H1 (cell line): Measurements from ENCODE around the gene C12orf56. TPM values are rescaled to one million over a fixed set of nuclear protein-coding genes. Genes with fewer than 3 reads are reported as not detected.
A peak's percentile ranks its signal among the peaks of the same experiment; 100 is the strongest.

Experiments used
- CTCF ChIA-PET: fragments of 300-600 bp; sonication (Branson Sonifier 250); formaldehyde crosslinking; loops from one replicate; lab custom pipeline; 2021; ENCODE audit not compliant: partially characterized antibody; lab: Charles Lee
- POLR2A ChIA-PET: fragments of 300-600 bp; sonication (Branson Sonifier 250); formaldehyde crosslinking; loops from one replicate; lab custom pipeline; 2021; ENCODE audit warnings: inconsistent platforms; ENCODE audit not compliant: partially characterized antibody; lab: Charles Lee
- DNase-seq, 2 experiments: peaks; one replicate each; pipeline versions ENCODE4 v3.0.0 to v3.0.0-alpha.2; 2010 to 2022; ENCODE audit warnings: low spot score in 2 of 2, low read depth in 1 of 2, mixed read lengths in 1 of 2
- FAIRE-seq: peaks from 2 replicates; lab custom pipeline; 2011; peaks lifted over from hg19 to GRCh38; lab: Jason Lieb, UNC
- H2AFZ ChIP-seq: 2 replicates; pipeline ENCODE4 v1.8.1; 2012; ENCODE audit warnings: low read length, inconsistent platforms
- H2AK5ac ChIP-seq: 2 replicates; pipeline ENCODE4 v1.6.1; 2013; ENCODE audit warnings: low read depth, low read length
- H2BK120ac ChIP-seq: replicated peaks from 2 replicates; pipeline ENCODE3; 2013; ENCODE audit warnings: low read depth, low read length, inconsistent platforms
- H2BK12ac ChIP-seq: 2 replicates; pipeline ENCODE4 v1.6.1; 2013; ENCODE audit warnings: low read depth, low read length
- H2BK15ac ChIP-seq: 2 replicates; pipeline ENCODE4 v1.6.1; 2013; ENCODE audit warnings: low read length
- H2BK20ac ChIP-seq: 2 replicates; pipeline ENCODE4 v1.6.1; 2013; ENCODE audit warnings: low read length
- H2BK5ac ChIP-seq: 2 replicates; pipeline ENCODE4 v1.6.1; 2013; ENCODE audit warnings: low read depth, low read length
- H3K14ac ChIP-seq: 2 replicates; pipeline ENCODE4 v1.6.1; 2013; ENCODE audit warnings: inconsistent platforms; ENCODE audit not compliant: insufficient read length
- H3K18ac ChIP-seq: 2 replicates; pipeline ENCODE4 v1.6.1; 2013; ENCODE audit warnings: low read length; ENCODE audit errors: extremely low read depth
- H3K23ac ChIP-seq: 2 replicates; pipeline ENCODE4 v1.6.1; 2013; ENCODE audit warnings: inconsistent platforms; ENCODE audit not compliant: insufficient read length
- H3K23me2 ChIP-seq: 2 replicates; pipeline ENCODE4 v1.6.1; 2013; ENCODE audit warnings: low read depth, low read length
- H3K27ac ChIP-seq: 2 replicates; pipeline ENCODE4 v1.6.1; 2011; ENCODE audit warnings: low read depth, low read length, inconsistent platforms
- H3K27me3 ChIP-seq, 4 experiments: replicated peaks in 1 of 4; 1 replicate in 1 of 4; 2 replicates in 3 of 4; pipeline versions ENCODE4 v1.6.1 to v1.8.1; 2011 to 2013; ENCODE audit warnings: low read length in 3 of 4, mild to moderate bottlenecking in 3 of 4, inconsistent platforms in 2 of 4, mixed read lengths in 2 of 4, moderate library complexity in 1 of 4; ENCODE audit not compliant: control insufficient read depth in 3 of 4, insufficient read depth in 3 of 4; ENCODE audit errors: extremely low read depth in 1 of 4
- H3K36me3 ChIP-seq, 4 experiments: 2 replicates each; pipeline versions ENCODE4 v1.6.1 to v1.8.1; 2011 to 2013; ENCODE audit warnings: mild to moderate bottlenecking in 4 of 4, low read length in 3 of 4, moderate library complexity in 2 of 4, control low read depth in 1 of 4, inconsistent platforms in 1 of 4; ENCODE audit not compliant: insufficient read depth in 4 of 4, control insufficient read depth in 2 of 4
- H3K4ac ChIP-seq: replicated peaks from 2 replicates; pipeline ENCODE3; 2013; ENCODE audit warnings: low read length, low read depth, mixed read lengths, inconsistent platforms; ENCODE audit not compliant: insufficient read length
- H3K4me1 ChIP-seq, 4 experiments: replicated peaks in 1 of 4; 1 replicate in 1 of 4; 2 replicates in 3 of 4; pipeline versions ENCODE4 v1.6.1 to v1.8.1; 2011 to 2013; ENCODE audit warnings: low read length in 3 of 4, inconsistent platforms in 2 of 4, mixed read lengths in 1 of 4; ENCODE audit not compliant: insufficient read depth in 4 of 4, control insufficient read depth in 3 of 4
- H3K4me2 ChIP-seq, 2 experiments: 2 replicates each; pipeline versions ENCODE4 v1.6.1 to v1.8.1; 2011 to 2013; ENCODE audit warnings: low read depth in 2 of 2, low read length in 2 of 2, control low read depth in 1 of 2, inconsistent platforms in 1 of 2, mild to moderate bottlenecking in 1 of 2; ENCODE audit not compliant: insufficient read depth in 1 of 2
- H3K4me3 ChIP-seq, 4 experiments: fragments of 200-600, 300-600 bp in 1 of 4; sonication (generic), shearing (Covaris generic), sonication (Bioruptor Twin) in 1 of 4; 2 replicates each; pipeline versions ENCODE4 v1.5.1 to v1.8.1; 2011 to 2016; ENCODE audit warnings: low read length in 4 of 4, low read depth in 3 of 4, control low read depth in 2 of 4, inconsistent platforms in 2 of 4, mild to moderate bottlenecking in 2 of 4, mixed read lengths in 1 of 4, moderate library complexity in 1 of 4; ENCODE audit not compliant: insufficient read depth in 2 of 4; ENCODE audit errors: extremely low read depth in 1 of 4
- H3K56ac ChIP-seq: replicated peaks from 2 replicates; pipeline ENCODE3; 2013; ENCODE audit warnings: low read depth, mild to moderate bottlenecking, mixed read lengths, low read length, inconsistent platforms; ENCODE audit not compliant: insufficient read length
- H3K79me1 ChIP-seq: 2 replicates; pipeline ENCODE4 v1.6.1; 2013; ENCODE audit warnings: low read depth, low read length, control low read depth
- H3K79me2 ChIP-seq, 2 experiments: 2 replicates each; pipeline versions ENCODE4 v1.6.1 to v1.8.1; 2012 to 2013; ENCODE audit warnings: low read length in 2 of 2, mild to moderate bottlenecking in 2 of 2, inconsistent platforms in 1 of 2; ENCODE audit not compliant: insufficient read depth in 2 of 2, control insufficient read depth in 1 of 2
- H3K9ac ChIP-seq, 4 experiments: replicated peaks in 1 of 4; 1 replicate in 1 of 4; 2 replicates in 3 of 4; pipeline versions ENCODE4 v1.6.1 to v1.8.1; 2011 to 2013; ENCODE audit warnings: low read depth in 3 of 4, low read length in 3 of 4, control low read depth in 2 of 4, mild to moderate bottlenecking in 2 of 4, moderate library complexity in 2 of 4, inconsistent platforms in 1 of 4; ENCODE audit errors: extremely low read depth in 1 of 4
- H3K9me3 ChIP-seq, 2 experiments: 2 replicates each; pipeline versions ENCODE4 v1.6.1 to v1.8.1; 2012 to 2013; ENCODE audit warnings: mild to moderate bottlenecking in 2 of 2, moderate library complexity in 2 of 2, control low read depth in 1 of 2, inconsistent platforms in 1 of 2, low read depth in 1 of 2, low read length in 1 of 2, mixed read lengths in 1 of 2; ENCODE audit not compliant: insufficient read depth in 2 of 2
- H4K20me1 ChIP-seq, 2 experiments: replicated peaks in 1 of 2; 2 replicates each; pipeline versions ENCODE3 to v1.8.1; 2011 to 2013; ENCODE audit warnings: inconsistent platforms in 2 of 2, low read length in 2 of 2, mild to moderate bottlenecking in 1 of 2; ENCODE audit not compliant: insufficient read depth in 2 of 2, control insufficient read depth in 1 of 2
- H4K5ac ChIP-seq: 2 replicates; pipeline ENCODE4 v1.6.1; 2013; ENCODE audit warnings: low read length, low read depth, mixed read lengths, inconsistent platforms; ENCODE audit not compliant: insufficient read length
- H4K8ac ChIP-seq: 2 replicates; pipeline ENCODE4 v1.8.0; 2013; ENCODE audit warnings: mild to moderate bottlenecking, moderate library complexity, low read length, inconsistent platforms; ENCODE audit not compliant: insufficient read depth; ENCODE audit errors: extremely low read depth
- H4K91ac ChIP-seq: replicated peaks from 2 replicates; pipeline ENCODE3; 2013; ENCODE audit warnings: low read length, mixed read lengths, inconsistent platforms; ENCODE audit not compliant: insufficient read length
- CBX8 ChIP-seq: fragments of 300-800, 300-1000 bp; sonication (generic); IDR thresholded peaks from 2 replicates; pipeline ENCODE4 v1.7.1; 2016; ENCODE audit warnings: low read depth, low read length, borderline replicate concordance
- GABPA ChIP-seq: IDR thresholded peaks from 2 replicates; pipeline ENCODE4 v1.6.1; 2011; ENCODE audit warnings: mild to moderate bottlenecking, low read length, moderate library complexity, borderline replicate concordance; ENCODE audit not compliant: insufficient read depth
- GTF2F1 ChIP-seq: IDR thresholded peaks from 2 replicates; pipeline ENCODE4 v1.6.1; 2012; ENCODE audit warnings: low read depth, low read length, improper control_type of control experiment, borderline replicate concordance
- NANOG ChIP-seq: IDR thresholded peaks from 2 replicates; pipeline ENCODE4 v1.6.1; 2011; ENCODE audit warnings: low read length, low read depth, mild to moderate bottlenecking, inconsistent platforms; ENCODE audit not compliant: insufficient read depth, poor library complexity, severe bottlenecking
- RFX5 ChIP-seq: IDR thresholded peaks from 2 replicates; pipeline ENCODE4 v1.6.1; 2011; ENCODE audit warnings: low read depth, low read length, improper control_type of control experiment, borderline replicate concordance
- SIX5 ChIP-seq: IDR thresholded peaks from 2 replicates; pipeline ENCODE4 v1.6.1; 2011; ENCODE audit warnings: mild to moderate bottlenecking, low read depth, low read length
- SP4 ChIP-seq: IDR thresholded peaks from 2 replicates; pipeline ENCODE4 v1.6.1; 2012; ENCODE audit warnings: low read length, inconsistent platforms
- TAF1 ChIP-seq: IDR thresholded peaks from 2 replicates; pipeline ENCODE4 v1.6.1; 2011; ENCODE audit warnings: mild to moderate bottlenecking, low read depth, low read length
- whole genome bisulfite sequencing, 2 experiments: shearing (Covaris generic) in 1 of 2; methylation state at CpG; one replicate each; pipeline versions ENCODE4 v1.1.6 to v1.1.7; 2013 to 2015; ENCODE audit warnings: low lambda C conversion rate in 2 of 2, mixed read lengths in 2 of 2, inconsistent platforms in 1 of 2, low coverage in 1 of 2, missing lambda C conversion rate in 1 of 2; ENCODE audit not compliant: insufficient replicate concordance in 2 of 2, insufficient coverage in 1 of 2, insufficient read length in 1 of 2; ENCODE audit errors: extremely low coverage in 1 of 2, missing lambda C conversion rate in 1 of 2; 5-methylcytosine and 5-hydroxymethylcytosine counted together
- polyA plus RNA-seq, 7 experiments: library from polyadenylated mRNA; depleted of rRNA in 3 of 7; stranded (reverse) in 5 of 7; unstranded in 2 of 7; fragments of >200 nt in 5 of 7; fragments of 200-250 nt in 2 of 7; gene quantifications; 1 replicate in 5 of 7; 2 replicates in 1 of 7; 4 replicates in 1 of 7; pipeline versions ENCODE4 v1.2.1 to v1.2.3, GENCODE V29; 2011 to 2013; ENCODE audit warnings: missing spikeins in 2 of 7, mixed read lengths in 2 of 7
- total RNA-seq: library from RNA; stranded (reverse); fragmentation: NEBNext Ultra II Directional; extraction: Animal tissue kit (Norgen Biotek cat#: 25700); gene quantifications from 2 replicates; pipeline ENCODE4 v1.2.1, GENCODE V29; 2021
- TF ChIP-seq, protein P1 (sequence below): IDR thresholded peaks from 2 replicates; pipeline ENCODE4 v1.6.1; 2012; ENCODE audit warnings: inconsistent platforms
- TF ChIP-seq, protein P2 (sequence below): IDR thresholded peaks from 2 replicates; pipeline ENCODE4 v1.6.1; 2011; ENCODE audit warnings: low read depth, mild to moderate bottlenecking, low read length; ENCODE audit not compliant: insufficient read depth

The C12orf56 gene
- total and polyA plus RNA-seq, 2 of the 8 experiments (the other 6 are each of a cell fraction or from before 2014, with no cell fraction given), result 1.1 to 2.9 TPM

DNA sequence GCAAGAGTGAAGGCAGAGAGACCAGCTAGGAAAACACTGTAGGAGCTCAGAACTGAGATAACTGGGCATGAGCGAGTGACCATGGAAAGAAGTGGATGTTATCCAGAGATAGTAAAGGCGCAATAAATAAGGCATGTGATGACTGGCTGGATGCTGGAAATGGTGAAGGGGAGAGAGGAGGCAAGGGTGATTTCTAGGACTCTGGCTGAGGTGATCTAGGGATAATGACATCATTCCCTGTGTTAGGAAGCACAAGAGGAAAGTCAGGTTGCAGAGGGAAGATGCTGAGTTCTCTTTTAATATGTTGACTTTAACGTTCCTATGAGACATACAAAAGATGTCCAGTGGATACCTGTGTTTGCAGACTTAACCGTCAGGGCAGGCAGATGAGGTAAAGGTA lies 78.7 kb downstream of the C12orf56 start:
- ChIA-PET CTCF (interaction anchor here (0.8 kb wide), 1 partner anchor 79 kb away, joined by 3 read pairs; no protein-coding TSS in a partner anchor), POLR2A (no interaction called here)
- no peaks in the 10 kb centered on the region for H3K36me3 ChIP-seq
- DNase-seq (no peak), FAIRE-seq (no peak)
- H3K4me3 ChIP-seq, result no peak overlapping the region
- H3K23me2 ChIP-seq, result no peaks in the 10 kb centered on the region
- no peak overlapping the region for H3K56ac ChIP-seq
- H4K20me1 ChIP-seq, result no peaks in the 10 kb centered on the region
- no peak overlapping the region for H2AK5ac ChIP-seq
- H2AFZ ChIP-seq, result no peak overlapping the region
- no peak overlapping the region for H3K27ac ChIP-seq
- H3K4me2 ChIP-seq, result no peak overlapping the region
- H3K18ac ChIP-seq, result no peak overlapping the region
- H3K23ac ChIP-seq, result no peak overlapping the region
- no peaks in the 10 kb centered on the region for H3K79me2 ChIP-seq
- H3K9ac ChIP-seq, result no peak overlapping the region
- H2BK120ac ChIP-seq, result no peak overlapping the region
- no peak overlapping the region for H2BK12ac ChIP-seq
- H4K91ac ChIP-seq, result no peak overlapping the region
- peak overlapping the region; percentile 44; the same call in 1 of the 2 replicates for H2BK20ac ChIP-seq
- H2BK5ac ChIP-seq, result no peak overlapping the region
- H4K5ac ChIP-seq, result no peak overlapping the region
- no peak overlapping the region for H4K8ac ChIP-seq
- H3K79me1 ChIP-seq, result no peaks in the 10 kb centered on the region
- H3K4me1 ChIP-seq, result no peaks in the 10 kb centered on the region
- 83% methylated on average over 4 of the region's 4 CpGs; no CpG with 5 or more reads in 1 of the 2 experiments for whole genome bisulfite sequencing, 2 experiments
- no peak overlapping the region for H2BK15ac ChIP-seq
- no peaks in the 10 kb centered on the region for H3K27me3 ChIP-seq
- no peak overlapping the region for H3K4ac ChIP-seq
- no peaks in the 10 kb centered on the region for H3K9me3 ChIP-seq
- TF ChIP-seq RFX5 (no peak), GTF2F1 (no peak), SIX5 (no peak), GABPA (no peak), TAF1 (no peak), CBX8 (no peak), SP4 (no peak), NANOG (no peak)
- TF ChIP-seq, protein P1, sequence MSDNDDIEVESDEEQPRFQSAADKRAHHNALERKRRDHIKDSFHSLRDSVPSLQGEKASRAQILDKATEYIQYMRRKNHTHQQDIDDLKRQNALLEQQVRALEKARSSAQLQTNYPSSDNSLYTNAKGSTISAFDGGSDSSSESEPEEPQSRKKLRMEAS, result no peak
- TF ChIP-seq, protein P2, sequence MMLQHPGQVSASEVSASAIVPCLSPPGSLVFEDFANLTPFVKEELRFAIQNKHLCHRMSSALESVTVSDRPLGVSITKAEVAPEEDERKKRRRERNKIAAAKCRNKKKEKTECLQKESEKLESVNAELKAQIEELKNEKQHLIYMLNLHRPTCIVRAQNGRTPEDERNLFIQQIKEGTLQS, result no peak
- H3K14ac ChIP-seq, result no peak overlapping the region
